NCI-H146 (cell line): ENCODE results near the gene P2RY4.
"Not testable (repeated sequence)": the region's sequence is repeated elsewhere in the genome, so short reads cannot be mapped to it uniquely, and the experiment has no call there.

Experiments used
- DNase-seq: peaks from one replicate; lab custom pipeline; 2025; lab: John Stamatoyannopoulos, UW

P2RY4 gene

GRCh38 chrX:70243601-70244000, 16.4 kb downstream of the P2RY4 start:
- DNase-seq = not testable (repeated sequence)

GRCh38 chrX:70241501-70241900, 18.5 kb downstream of the P2RY4 start:
- no peak for DNase-seq

- DNase-seq = no peak
Observed at GRCh38 chrX:70240751-70241150, 19.3 kb downstream of the P2RY4 start.

- DNase-seq = no peak
Observed at GRCh38 chrX:70234355-70234754, 25.6 kb downstream of the P2RY4 start, which contains the start of gene AWAT1. AWAT1 (plus strand) TSS chrX:70234655; CDS start chrX:70234696, 41 bp downstream.

GRCh38 chrX:70231666-70232065, 28.3 kb downstream of the P2RY4 start:
- DNase-seq = no peak

GRCh38 chrX:70226687-70227086, 33.3 kb downstream of the P2RY4 start:
- DNase-seq = no peak

GRCh38 chrX:70226048-70226447, 34.0 kb downstream of the P2RY4 start:
- no peak for DNase-seq

GRCh38 chrX:70219938-70220764, 39.9 kb downstream of the P2RY4 start:
- DNase-seq = peak; percentile 97

- DNase-seq = peak; percentile 42
Observed at GRCh38 chrX:70209570-70209969, 50.4 kb downstream of the P2RY4 start.

GRCh38 chrX:70208479-70208878, 51.5 kb downstream of the P2RY4 start:
- DNase-seq = no peak
